Adrenal gland (tissue), 12 donors: Measurements from ENCODE around the gene CCR5. TPM values are rescaled to one million over a fixed set of nuclear protein-coding genes. Genes with fewer than 3 reads are reported as not detected.
A peak's percentile ranks its signal among the peaks of the same experiment; 100 is the strongest.

ENCODE experiments used
- DNase-seq, 7 donors: peaks; one replicate each; pipeline ENCODE4 v3.0.0-alpha.2; 2019 to 2020
- H3K27ac ChIP-seq, 5 donors: fragments of 200-600 bp; sonication (generic) in 4 of 5; 1 replicate in 3 of 5; 2 replicates in 2 of 5; pipeline versions ENCODE4 v1.5.1 to v1.8.0; 2016 to 2020; ENCODE audit warnings: mild to moderate bottlenecking in 1 of 5
- H3K27me3 ChIP-seq: fragments of 200-600 bp; 2 replicates; pipeline ENCODE4 v1.8.0; 2021
- H3K36me3 ChIP-seq, 2 donors: fragments of 200-600 bp; replicated peaks in 1 of 2; 1 replicate in 1 of 2; 2 replicates in 1 of 2; pipeline versions ENCODE4 v1.5.1 to v1.8.0; 2018 to 2022
- H3K4me1 ChIP-seq, 2 donors: fragments of 200-600 bp; replicated peaks in 1 of 2; 1 replicate in 1 of 2; 2 replicates in 1 of 2; pipeline versions ENCODE4 v1.5.1 to v1.8.0; 2018 to 2021
- H3K4me3 ChIP-seq, 4 donors: fragments of 200-600 bp; sonication (generic) in 3 of 4; one replicate each; pipeline ENCODE4 v1.5.1; 2016 to 2018
- H3K9me3 ChIP-seq, 3 donors: fragments of 200-600 bp; sonication (generic) in 1 of 3; replicated peaks in 1 of 3; 1 replicate in 2 of 3; 2 replicates in 1 of 3; pipeline versions ENCODE4 v1.5.1 to v1.8.0; 2016 to 2021
- POLR2A ChIP-seq, 2 donors: fragments of 450-650 bp; IDR thresholded peaks; one replicate each; pipeline ENCODE4 v1.6.1; 2017; ENCODE audit warnings: antibody characterized with exemption in 2 of 2, mild to moderate bottlenecking in 2 of 2, moderate library complexity in 1 of 2
- WGBS, 4 donors: extraction: QIAGEN DNeasy Blood & Tissue Kit in 2 of 4; methylation state at CpG; one replicate each; pipeline versions ENCODE4 v1.1.5 to v1.1.7; 2013 to 2017; 5-methylcytosine and 5-hydroxymethylcytosine counted together
- intact Hi-C, 2 donors: fragments of 100-400 bp; cut with DNase I; formaldehyde crosslinking; loops; one replicate each; pipeline versions ENCODE4 v1.14.1 to v1.15.0; 2022 to 2023
- polyA plus RNA-seq, 3 donors: library from polyadenylated mRNA; stranded (reverse); fragments of 200-250 nt in 2 of 3; fragments of 350-450 nt in 1 of 3; fragmentation: Illumina TruSeq in 1 of 3; extraction: RNeasy Lipid Tissue Mini Kit (QIAGEN cat#74804) in 1 of 3; gene quantifications; one replicate each; pipeline ENCODE4 v1.2.3, GENCODE V29; 2013 to 2014
- total RNA-seq, 9 donors: library from RNA; depleted of rRNA in 4 of 9; stranded (reverse); fragments of >200 nt in 4 of 9; fragments of 120-200 nt in 1 of 9; fragmentation: NEBNext Ultra II Directional in 1 of 9; extraction: Animal tissue kit (Norgen Biotek cat#: 25700) in 1 of 9; gene quantifications; one replicate each; pipeline versions ENCODE4 v1.1.0 to v1.2.4, GENCODE V29; 2013 to 2023
- TF ChIP-seq, protein P1 (sequence below), 6 experiments: fragments of 450-650 bp in 4 of 6; fragments of 200-600 bp in 2 of 6; sonication (generic) in 1 of 6; IDR thresholded peaks; 1 replicate in 5 of 6; 2 replicates in 1 of 6; pipeline versions ENCODE4 v1.5.1 to v1.8.0; 2016 to 2021; ENCODE audit warnings: antibody characterized with exemption in 6 of 6, mild to moderate bottlenecking in 2 of 6, moderate library complexity in 1 of 6
- donor health status: healthy with polysubstance abuse.
- donor health status: Bipolar disorder and iron deficiency.
- donor health status: DM: yes; HTN: yes; CAD: no.
- donor health status: DM: no; HTN: no; CAD: no.
- donor health status: DM: no; HTN: no; CAD: no.
- donor health status: DM: yes; HTN: yes; CAD: no.

CCR5 gene
- total and polyA plus RNA-seq, 12 donors: 0.06 to 3.7 (median 0.94) TPM

DNA sequence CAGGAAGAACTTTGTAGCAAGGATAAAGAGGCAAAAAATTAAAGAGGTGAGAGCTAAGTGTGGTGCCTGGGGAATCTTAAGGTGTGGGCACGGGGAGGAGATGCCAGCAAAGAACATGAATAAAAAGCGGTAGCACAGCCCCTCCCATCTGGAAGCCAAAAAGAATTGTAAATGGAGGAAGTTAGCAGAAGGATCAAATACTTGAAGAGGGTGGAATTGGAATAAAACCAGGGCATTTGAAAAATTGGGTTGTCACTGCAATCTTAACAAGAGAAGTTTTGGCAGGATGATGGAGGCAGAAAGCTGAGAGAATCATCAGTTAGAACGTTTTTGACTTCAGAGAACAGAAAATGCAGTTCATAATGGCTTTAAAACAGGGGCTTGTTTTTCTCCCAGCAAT is 14.5 kb upstream of the CCR5 start:
- Histone ChIP-seq H3K4me1 (peaks cover 0 to 3% of the 10 kb centered on the region in 2 donors), H3K27ac (no peak overlapping the region), H3K4me3 (no peak overlapping the region), H3K36me3 (no peaks in the 10 kb centered on the region), H3K27me3 (peaks cover 5% of the 10 kb centered on the region), H3K9me3 (no peaks in the 10 kb centered on the region)
- WGBS, 4 donors: 40 to 55% (median 46%) methylated on average over 3 of the region's 3 CpGs
- intact Hi-C loops: no loop called here
- TF ChIP-seq, protein P1, sequence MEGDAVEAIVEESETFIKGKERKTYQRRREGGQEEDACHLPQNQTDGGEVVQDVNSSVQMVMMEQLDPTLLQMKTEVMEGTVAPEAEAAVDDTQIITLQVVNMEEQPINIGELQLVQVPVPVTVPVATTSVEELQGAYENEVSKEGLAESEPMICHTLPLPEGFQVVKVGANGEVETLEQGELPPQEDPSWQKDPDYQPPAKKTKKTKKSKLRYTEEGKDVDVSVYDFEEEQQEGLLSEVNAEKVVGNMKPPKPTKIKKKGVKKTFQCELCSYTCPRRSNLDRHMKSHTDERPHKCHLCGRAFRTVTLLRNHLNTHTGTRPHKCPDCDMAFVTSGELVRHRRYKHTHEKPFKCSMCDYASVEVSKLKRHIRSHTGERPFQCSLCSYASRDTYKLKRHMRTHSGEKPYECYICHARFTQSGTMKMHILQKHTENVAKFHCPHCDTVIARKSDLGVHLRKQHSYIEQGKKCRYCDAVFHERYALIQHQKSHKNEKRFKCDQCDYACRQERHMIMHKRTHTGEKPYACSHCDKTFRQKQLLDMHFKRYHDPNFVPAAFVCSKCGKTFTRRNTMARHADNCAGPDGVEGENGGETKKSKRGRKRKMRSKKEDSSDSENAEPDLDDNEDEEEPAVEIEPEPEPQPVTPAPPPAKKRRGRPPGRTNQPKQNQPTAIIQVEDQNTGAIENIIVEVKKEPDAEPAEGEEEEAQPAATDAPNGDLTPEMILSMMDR (IDR thresholded peaks at IDR 0.05): no peak
- no peak for TF ChIP-seq POLR2A (IDR thresholded peaks at IDR 0.05)
- no peak for DNase-seq

DNA sequence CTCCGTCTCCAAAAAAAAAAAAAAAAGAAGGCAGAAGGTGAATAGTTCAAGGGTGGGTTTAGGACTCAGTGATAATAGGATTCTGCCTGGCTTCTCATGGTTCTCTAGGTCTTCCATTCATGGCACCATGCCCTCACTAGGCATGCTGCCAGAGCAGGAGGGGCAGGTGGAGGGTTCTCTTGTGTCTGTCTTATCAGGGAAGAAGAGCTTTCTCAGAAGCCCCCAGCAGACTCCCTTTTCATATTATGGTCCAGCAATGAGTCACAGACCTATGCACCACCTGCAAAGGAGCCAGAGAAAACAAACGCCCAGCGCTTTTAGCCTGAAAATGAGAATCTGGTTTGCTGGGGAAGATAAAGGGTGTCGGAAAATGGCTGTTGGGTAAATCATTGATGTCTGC is 13.8 kb upstream of the CCR5 start:
- H3K9me3 ChIP-seq: no peaks in the 10 kb centered on the region
- H3K36me3 ChIP-seq: no peaks in the 10 kb centered on the region
- 68 to 78% (median 73%) methylated on average over 4 of the region's 4 CpGs for WGBS, 4 donors
- DNase-seq: no peak
- no peak overlapping the region for H3K27ac ChIP-seq
- H3K4me1 ChIP-seq: peaks cover 0 to 3% of the 10 kb centered on the region in 2 donors
- H3K27me3 ChIP-seq: peaks cover 5% of the 10 kb centered on the region
- intact Hi-C loops: no loop called here
- H3K4me3 ChIP-seq: no peak overlapping the region
- TF ChIP-seq, protein P1 (IDR thresholded peaks at IDR 0.05): no peak
- TF ChIP-seq POLR2A (IDR thresholded peaks at IDR 0.05): no peak

DNA sequence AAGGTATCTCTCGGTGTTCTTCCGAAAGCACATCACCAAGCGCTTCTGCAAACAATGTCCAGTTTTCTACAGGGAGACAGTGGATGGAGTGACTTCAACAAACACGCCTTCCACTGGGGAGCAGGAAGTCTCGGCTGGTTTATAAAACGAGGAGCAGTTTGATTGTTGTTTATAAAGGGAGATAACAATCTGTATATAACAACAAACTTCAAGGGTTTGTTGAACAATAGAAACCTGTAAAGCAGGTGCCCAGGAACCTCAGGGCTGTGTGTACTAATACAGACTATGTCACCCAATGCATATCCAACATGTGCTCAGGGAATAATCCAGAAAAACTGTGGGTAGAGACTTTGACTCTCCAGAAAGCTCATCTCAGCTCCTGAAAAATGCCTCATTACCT is 12.3 kb upstream of the CCR5 start:
- Histone ChIP-seq H3K27ac (no peak overlapping the region), H3K27me3 (peaks cover 5% of the 10 kb centered on the region), H3K36me3 (no peaks in the 10 kb centered on the region), H3K4me3 (no peak overlapping the region), H3K4me1 (peaks cover 0 to 3% of the 10 kb centered on the region in 2 donors), H3K9me3 (no peaks in the 10 kb centered on the region)
- no peak for DNase-seq
- 79 to 88% (median 84%) methylated on average over 6 of the region's 6 CpGs for WGBS, 4 donors
- TF ChIP-seq, protein P1 (IDR thresholded peaks at IDR 0.05): no peak
- TF ChIP-seq POLR2A (IDR thresholded peaks at IDR 0.05): no peak
- intact Hi-C loops: no loop called here

DNA sequence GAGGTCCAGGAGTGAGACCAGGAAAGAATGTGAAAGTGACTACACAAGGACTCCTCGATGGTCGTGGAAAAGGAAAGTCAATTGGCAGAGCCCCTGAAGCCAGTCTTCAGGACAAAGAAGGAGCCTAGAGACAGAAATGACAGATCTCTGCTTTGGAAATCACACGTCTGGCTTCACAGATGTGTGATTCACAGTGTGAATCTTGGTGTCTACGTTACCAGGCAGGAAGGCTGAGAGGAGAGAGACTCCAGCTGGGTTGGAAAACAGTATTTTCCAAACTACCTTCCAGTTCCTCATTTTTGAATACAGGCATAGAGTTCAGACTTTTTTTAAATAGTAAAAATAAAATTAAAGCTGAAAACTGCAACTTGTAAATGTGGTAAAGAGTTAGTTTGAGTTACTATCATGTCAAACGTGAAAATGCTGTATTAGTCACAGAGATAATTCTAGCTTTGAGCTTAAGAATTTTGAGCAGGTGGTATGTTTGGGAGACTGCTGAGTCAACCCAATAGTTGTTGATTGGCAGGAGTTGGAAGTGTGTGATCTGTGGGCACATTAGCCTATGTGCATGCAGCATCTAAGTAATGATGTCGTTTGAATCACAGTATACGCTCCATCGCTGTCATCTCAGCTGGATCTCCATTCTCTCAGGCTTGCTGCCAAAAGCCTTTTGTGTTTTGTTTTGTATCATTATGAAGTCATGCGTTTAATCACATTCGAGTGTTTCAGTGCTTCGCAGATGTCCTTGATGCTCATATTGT is 10.8 kb upstream of the CCR5 start:
- Histone ChIP-seq H3K27me3 (no peaks in the 10 kb centered on the region), H3K9me3 (no peaks in the 10 kb centered on the region), H3K4me3 (no peak overlapping the region), H3K27ac (no peak overlapping the region), H3K4me1 (no peaks in the 10 kb centered on the region), H3K36me3 (no peaks in the 10 kb centered on the region)
- DNase-seq: peak in 1 of 7 donors; percentile 9
- TF ChIP-seq, protein P1 (IDR thresholded peaks at IDR 0.05): no peak
- TF ChIP-seq POLR2A (IDR thresholded peaks at IDR 0.05): no peak
- intact Hi-C loops: no loop called here
- 42 to 48% (median 44%) methylated on average over 11 of the region's 11 CpGs for WGBS, 4 donors
